ENCODE results near the gene TRIM7.

TRIM7 gene

DNA sequence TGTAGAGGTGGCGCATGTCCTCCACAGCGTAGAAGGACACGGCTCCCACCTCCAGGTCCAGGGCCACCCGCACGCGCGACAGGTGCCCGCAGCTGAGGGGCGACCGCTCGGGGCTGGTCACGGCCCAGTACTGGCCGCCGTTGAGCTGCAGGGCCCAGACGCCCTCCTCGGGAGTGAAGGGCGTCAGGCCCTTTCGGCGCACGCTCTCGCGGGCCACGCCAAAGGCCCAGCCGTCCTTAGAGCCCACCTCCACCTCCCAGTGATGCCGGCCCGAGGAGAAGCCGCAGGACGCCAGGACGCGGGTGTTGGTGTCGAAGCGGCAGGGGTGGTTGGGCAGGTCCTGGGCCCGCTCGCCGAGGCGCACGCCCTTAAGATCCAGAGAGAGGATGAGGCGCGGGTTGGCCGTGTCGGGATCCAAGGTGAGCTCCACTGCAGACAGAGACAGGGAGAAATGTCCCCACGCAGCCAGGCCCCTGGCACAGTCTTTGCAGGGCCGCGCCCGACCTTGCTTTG, 9.7 kb downstream of the TRIM7 start:
- no peaks in the 10 kb centered on the region for H3K9me3 ChIP-seq (replicated peaks; ENCODE audit: low read length)
- no peaks in the 10 kb centered on the region for H3K36me3 ChIP-seq (ENCODE audit: insufficient read depth, low read length)
- no peak overlapping the region for H3K4me3 ChIP-seq (ENCODE audit: low read length)
- H3K27me3 ChIP-seq (ENCODE audit: control insufficient read depth, insufficient read depth, low read length), result no peaks in the 10 kb centered on the region
- H3K4me2 ChIP-seq (ENCODE audit: low read length), result no peak overlapping the region
- no peak overlapping the region for H3K9ac ChIP-seq (ENCODE audit: low read depth, low read length)
- H3K4me1 ChIP-seq (ENCODE audit: control insufficient read depth, insufficient read depth, low read length), result peaks cover 12% of the 10 kb centered on the region

DNA sequence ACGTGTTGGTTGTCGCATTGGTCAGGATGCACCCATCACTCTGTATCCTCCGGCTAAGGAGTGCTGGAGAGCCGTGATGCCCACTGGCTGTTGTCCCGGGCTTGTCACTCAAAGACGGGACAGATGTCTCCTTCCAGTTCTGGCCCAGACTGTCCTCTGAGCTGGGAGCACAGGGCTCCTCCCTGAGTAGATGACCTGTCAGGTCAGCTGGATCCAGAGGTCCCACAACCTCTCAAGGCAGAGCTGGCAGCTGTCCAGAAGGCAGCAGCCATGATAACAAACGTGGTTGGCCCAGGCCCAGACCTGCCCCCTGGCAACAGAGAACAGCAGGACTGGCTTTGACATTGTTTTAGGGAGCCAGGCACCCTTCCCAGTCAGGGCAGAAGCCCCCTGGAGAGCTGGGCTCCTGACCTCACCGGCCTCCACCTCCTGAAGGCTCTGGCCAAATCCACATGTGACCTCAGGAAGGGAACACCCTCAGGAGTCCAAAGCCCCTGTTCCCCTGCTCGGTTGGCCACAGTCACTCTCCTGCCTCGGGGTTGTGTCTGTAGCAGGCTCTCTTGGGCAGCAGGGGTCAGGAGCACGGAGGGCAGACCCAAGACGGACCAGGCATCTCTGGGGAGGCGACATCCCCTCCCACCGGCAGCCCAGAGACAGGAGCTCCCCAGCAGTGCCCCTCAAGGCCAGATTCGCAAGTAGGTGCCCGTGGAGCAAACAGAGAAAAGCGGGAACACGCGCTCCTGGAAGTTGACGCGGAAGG, 10.3 kb downstream of the TRIM7 start:
- Histone ChIP-seq H3K4me2 (ENCODE audit: low read length) (no peak overlapping the region), H3K27me3 (ENCODE audit: control insufficient read depth, insufficient read depth, low read length) (no peaks in the 10 kb centered on the region), H3K4me1 (ENCODE audit: control insufficient read depth, insufficient read depth, low read length) (peaks cover 16% of the 10 kb centered on the region), H3K9ac (ENCODE audit: low read depth, low read length) (no peak overlapping the region), H3K9me3 (replicated peaks; ENCODE audit: low read length) (no peaks in the 10 kb centered on the region), H3K36me3 (ENCODE audit: insufficient read depth, low read length) (no peaks in the 10 kb centered on the region), H3K4me3 (ENCODE audit: low read length) (no peak overlapping the region)

DNA sequence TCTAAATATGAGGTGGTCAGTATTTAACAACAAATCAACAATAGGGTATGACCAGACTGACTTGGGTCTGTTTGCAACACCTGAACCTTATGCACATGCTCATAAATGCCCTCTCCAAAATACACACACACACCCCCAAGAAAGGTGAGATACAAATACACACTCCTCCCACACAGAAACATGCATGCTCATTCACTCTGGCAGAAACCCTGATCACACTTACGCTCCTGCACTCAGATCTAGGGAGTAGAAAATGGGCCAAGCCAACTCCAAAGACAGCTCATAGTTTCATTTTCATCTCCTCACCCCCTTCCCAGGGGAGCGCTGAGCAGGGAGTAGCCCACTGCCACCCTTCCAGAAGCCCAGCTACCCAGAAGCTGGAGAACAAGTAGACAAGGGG, 11.3 kb downstream of the TRIM7 start:
- H3K4me1 ChIP-seq (ENCODE audit: control insufficient read depth, insufficient read depth, low read length), result peaks cover 16% of the 10 kb centered on the region
- no peak overlapping the region for H3K4me2 ChIP-seq (ENCODE audit: low read length)
- H3K4me3 ChIP-seq (ENCODE audit: low read length), result no peak overlapping the region
- H3K27me3 ChIP-seq (ENCODE audit: control insufficient read depth, insufficient read depth, low read length), result no peaks in the 10 kb centered on the region
- H3K36me3 ChIP-seq (ENCODE audit: insufficient read depth, low read length), result no peaks in the 10 kb centered on the region
- no peaks in the 10 kb centered on the region for H3K9me3 ChIP-seq (replicated peaks; ENCODE audit: low read length)
- no peak overlapping the region for H3K9ac ChIP-seq (ENCODE audit: low read depth, low read length)

DNA sequence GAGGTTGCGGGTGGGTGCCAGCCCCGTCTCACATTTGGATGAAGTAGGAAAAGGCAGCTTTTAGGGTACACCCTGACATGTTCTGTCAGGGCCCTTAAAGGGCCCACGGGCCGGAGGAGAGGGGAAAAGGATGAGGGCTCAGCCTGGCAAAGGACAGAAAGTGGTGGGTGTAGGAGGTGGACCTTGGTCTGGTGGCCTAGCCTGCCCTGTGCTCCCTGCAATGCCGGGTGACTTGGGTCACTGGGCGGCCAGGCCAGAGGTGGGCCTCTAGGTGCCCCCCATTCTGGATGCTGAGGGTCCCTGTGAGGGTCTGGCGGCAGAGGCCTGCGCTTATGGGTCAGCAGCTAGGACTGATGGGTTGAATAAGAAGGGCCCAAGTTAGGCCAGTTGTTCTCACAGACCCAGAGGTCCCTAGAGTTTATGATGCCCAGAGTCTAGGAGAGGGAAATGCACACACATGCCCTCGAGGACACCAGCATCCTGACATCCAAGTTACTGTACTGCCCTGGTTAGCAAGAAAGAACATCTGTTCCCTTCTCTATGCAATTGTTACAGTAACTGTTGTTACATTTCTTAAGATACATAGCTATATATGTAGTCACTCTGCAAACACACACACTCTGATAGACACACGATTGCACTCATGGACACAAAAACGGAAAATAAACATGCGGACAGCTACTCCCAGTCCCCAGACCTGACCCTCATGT, 12.5 kb downstream of the TRIM7 start:
- no peaks in the 10 kb centered on the region for H3K9me3 ChIP-seq (replicated peaks; ENCODE audit: low read length)
- peak overlapping the region; percentile 80 for H3K4me2 ChIP-seq (ENCODE audit: low read length)
- H3K36me3 ChIP-seq (ENCODE audit: insufficient read depth, low read length), result no peaks in the 10 kb centered on the region
- H3K4me1 ChIP-seq (ENCODE audit: control insufficient read depth, insufficient read depth, low read length), result peaks cover 19% of the 10 kb centered on the region
- H3K4me3 ChIP-seq (ENCODE audit: low read length), result peak overlapping the region; percentile 87
- peak overlapping the region; percentile 84 for H3K9ac ChIP-seq (ENCODE audit: low read depth, low read length)
- H3K27me3 ChIP-seq (ENCODE audit: control insufficient read depth, insufficient read depth, low read length), result no peaks in the 10 kb centered on the region

DNA sequence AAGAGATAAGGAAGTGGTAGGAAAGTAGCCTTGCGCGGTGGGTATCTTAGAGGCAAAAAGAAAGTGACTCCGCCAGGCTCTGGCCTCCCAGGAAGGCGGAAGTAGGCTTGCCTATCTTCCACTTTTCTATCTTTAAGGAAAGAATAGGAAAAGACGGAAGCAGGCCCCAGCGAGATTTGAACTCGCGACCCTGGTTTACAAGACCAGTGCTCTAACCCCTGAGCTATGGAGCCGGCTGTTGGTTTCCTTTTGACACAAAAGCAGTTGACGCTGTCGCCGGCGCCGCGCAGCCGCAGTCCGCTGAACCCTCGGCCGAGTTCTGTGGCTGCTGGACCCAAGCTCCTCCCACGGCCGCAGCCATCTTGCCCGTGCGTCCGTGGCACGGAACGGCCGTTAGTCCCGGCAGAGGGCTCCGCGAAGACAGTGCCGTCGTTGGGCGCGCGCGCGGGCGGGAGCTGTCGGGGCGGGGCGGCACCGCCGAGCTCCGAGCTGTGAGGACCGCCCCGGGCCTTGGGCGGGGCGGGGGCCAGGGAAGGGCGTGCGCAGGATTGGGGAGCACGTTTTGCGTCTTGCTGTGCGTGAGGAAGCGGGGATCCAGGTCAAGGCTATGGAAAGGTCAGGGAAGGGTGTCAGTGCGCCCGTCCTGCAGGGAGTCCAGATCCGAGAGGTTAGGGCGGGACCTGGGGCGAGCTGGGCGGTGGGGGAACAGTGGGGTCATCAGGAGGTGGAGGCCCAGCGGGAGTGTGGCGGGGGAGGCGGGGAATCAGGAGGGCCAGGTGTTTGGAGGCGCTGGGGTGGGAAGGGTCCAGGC, 13.3 kb downstream of the TRIM7 start:
- Histone ChIP-seq H3K4me1 (ENCODE audit: control insufficient read depth, insufficient read depth, low read length) (peaks cover 25% of the 10 kb centered on the region), H3K36me3 (ENCODE audit: insufficient read depth, low read length) (no peaks in the 10 kb centered on the region), H3K4me3 (ENCODE audit: low read length) (peak overlapping the region; percentile 87), H3K4me2 (ENCODE audit: low read length) (peak overlapping the region; percentile 98), H3K27me3 (ENCODE audit: control insufficient read depth, insufficient read depth, low read length) (no peaks in the 10 kb centered on the region), H3K9me3 (replicated peaks; ENCODE audit: low read length) (no peaks in the 10 kb centered on the region), H3K9ac (ENCODE audit: low read depth, low read length) (peak overlapping the region; percentile 84)

DNA sequence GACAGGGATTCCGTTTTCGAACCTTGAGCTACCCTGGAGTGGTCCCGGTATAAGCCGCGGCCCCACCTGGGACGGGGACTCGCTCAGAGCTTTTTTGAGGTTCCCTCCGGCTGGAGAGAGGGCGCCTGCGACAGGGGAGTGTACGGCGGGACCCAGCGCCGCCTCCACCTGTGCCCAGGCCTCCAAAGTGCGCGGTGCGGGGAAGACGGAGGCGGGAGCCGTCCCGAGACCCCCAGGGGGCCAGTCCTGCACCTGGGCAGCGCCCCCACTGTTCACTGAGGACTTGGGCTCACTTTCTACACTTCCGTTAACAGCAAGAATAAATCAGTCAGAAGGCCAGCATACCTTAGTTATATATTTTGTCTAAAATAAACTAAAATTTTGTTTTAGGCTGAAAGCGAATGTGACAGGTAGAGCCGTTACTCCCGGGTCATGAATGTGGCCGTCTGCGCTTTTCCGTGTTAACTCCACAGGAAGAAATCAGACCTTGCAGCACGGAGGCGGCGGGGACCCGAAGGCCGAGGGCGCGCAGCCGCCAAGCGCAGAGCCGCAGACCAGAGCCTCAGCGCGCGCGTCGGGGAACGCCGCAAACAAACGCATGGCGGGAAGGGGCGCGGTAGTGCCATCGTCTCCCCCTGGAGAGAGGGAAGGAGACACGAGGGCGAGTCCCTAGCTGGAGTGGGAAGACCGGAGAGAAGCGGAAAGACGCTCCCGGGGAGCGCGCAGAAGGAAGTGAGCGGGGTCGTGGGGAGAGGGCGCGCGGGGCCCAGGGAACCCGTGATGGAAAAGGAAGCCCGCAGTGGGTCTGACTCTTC, 14.1 kb downstream of the TRIM7 start:
- Histone ChIP-seq H3K9ac (ENCODE audit: low read depth, low read length) (peak overlapping the region; percentile 84), H3K27me3 (ENCODE audit: control insufficient read depth, insufficient read depth, low read length) (no peaks in the 10 kb centered on the region), H3K9me3 (replicated peaks; ENCODE audit: low read length) (no peaks in the 10 kb centered on the region), H3K36me3 (ENCODE audit: insufficient read depth, low read length) (no peaks in the 10 kb centered on the region), H3K4me3 (ENCODE audit: low read length) (peak overlapping the region; percentile 81), H3K4me1 (ENCODE audit: control insufficient read depth, insufficient read depth, low read length) (peaks cover 25% of the 10 kb centered on the region), H3K4me2 (ENCODE audit: low read length) (peak overlapping the region; percentile 98)

DNA sequence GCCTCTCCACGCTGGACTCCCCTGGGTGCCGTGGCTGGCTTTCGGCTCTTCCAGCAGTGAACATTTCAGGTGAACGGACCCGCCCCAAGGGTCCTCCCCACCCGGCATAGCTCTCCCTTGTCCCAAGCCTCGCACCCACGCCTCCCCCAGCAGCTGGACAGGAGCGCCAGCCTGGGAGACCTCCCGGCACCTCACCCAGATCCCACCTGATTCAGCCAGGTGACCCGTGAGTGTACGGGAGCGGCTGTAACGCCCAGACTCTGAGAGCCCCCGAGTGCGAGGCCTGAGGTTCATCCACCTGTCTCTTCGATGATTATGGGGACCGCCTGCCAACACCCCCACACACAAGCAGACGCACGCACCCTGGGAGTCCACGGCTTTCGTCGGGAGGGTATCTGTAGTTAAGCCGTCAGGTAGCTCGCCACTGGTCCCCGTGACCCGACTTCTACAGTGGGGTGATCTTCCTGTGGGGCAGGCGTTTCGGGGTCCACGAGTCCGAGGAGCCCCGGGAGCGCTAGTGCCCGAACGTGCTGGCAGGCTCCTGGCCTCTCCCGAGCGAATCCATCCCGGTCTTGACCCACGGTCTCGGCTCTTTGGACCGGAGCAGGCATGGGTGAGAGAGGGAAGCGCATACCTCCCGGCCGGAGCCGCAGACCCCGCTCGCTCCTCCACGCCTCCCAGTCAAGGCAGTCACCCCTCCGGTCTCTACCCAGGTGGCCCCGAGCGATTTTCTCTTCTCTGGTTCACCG, 14.9 kb downstream of the TRIM7 start:
- H3K4me3 ChIP-seq (ENCODE audit: low read length), result peak overlapping the region; percentile 81
- H3K9ac ChIP-seq (ENCODE audit: low read depth, low read length), result peak overlapping the region; percentile 84

DNA sequence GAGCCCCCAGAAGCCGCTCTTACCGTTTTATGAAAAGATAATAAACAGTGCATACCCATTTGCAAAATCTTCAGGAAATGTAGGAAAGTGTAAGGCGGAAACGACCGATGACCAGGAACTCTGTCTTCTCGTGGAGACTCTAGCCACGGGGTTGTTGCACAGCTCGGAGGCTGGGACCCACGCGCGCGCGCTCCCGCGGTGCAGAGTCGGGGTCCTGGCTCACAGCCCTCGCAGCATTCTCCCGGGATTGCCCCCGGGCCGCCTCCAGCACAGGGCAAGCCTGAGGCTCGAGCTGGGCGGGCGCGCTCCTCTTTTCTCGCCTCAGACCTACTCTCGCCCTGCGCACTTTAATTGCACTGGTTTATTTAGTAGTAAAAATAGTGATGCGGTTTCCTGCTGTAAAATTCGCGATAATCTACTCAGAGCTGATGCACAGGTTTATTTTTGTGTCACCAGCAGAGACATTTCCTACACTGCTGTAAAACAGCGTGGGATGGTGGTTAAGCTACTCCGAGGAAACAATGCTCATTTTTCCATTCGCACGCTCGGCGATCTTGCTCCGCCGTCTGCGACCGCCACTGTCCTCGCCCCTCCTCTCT, 15.5 kb downstream of the TRIM7 start:
- Histone ChIP-seq H3K4me3 (ENCODE audit: low read length) (peak overlapping the region; percentile 81), H3K4me2 (ENCODE audit: low read length) (peak overlapping the region; percentile 98), H3K9me3 (replicated peaks; ENCODE audit: low read length) (no peaks in the 10 kb centered on the region), H3K36me3 (ENCODE audit: insufficient read depth, low read length) (no peaks in the 10 kb centered on the region), H3K9ac (ENCODE audit: low read depth, low read length) (peak overlapping the region; percentile 84), H3K4me1 (ENCODE audit: control insufficient read depth, insufficient read depth, low read length) (peaks cover 25% of the 10 kb centered on the region), H3K27me3 (ENCODE audit: control insufficient read depth, insufficient read depth, low read length) (no peaks in the 10 kb centered on the region)

More for the DNA sequence above, 14.9 kb downstream of the TRIM7 start:
- Histone ChIP-seq H3K27me3 (ENCODE audit: control insufficient read depth, insufficient read depth, low read length) (no peaks in the 10 kb centered on the region), H3K4me2 (ENCODE audit: low read length) (peak overlapping the region; percentile 98), H3K4me1 (ENCODE audit: control insufficient read depth, insufficient read depth, low read length) (peaks cover 25% of the 10 kb centered on the region), H3K9me3 (replicated peaks; ENCODE audit: low read length) (no peaks in the 10 kb centered on the region), H3K36me3 (ENCODE audit: insufficient read depth, low read length) (no peaks in the 10 kb centered on the region)

DNA sequence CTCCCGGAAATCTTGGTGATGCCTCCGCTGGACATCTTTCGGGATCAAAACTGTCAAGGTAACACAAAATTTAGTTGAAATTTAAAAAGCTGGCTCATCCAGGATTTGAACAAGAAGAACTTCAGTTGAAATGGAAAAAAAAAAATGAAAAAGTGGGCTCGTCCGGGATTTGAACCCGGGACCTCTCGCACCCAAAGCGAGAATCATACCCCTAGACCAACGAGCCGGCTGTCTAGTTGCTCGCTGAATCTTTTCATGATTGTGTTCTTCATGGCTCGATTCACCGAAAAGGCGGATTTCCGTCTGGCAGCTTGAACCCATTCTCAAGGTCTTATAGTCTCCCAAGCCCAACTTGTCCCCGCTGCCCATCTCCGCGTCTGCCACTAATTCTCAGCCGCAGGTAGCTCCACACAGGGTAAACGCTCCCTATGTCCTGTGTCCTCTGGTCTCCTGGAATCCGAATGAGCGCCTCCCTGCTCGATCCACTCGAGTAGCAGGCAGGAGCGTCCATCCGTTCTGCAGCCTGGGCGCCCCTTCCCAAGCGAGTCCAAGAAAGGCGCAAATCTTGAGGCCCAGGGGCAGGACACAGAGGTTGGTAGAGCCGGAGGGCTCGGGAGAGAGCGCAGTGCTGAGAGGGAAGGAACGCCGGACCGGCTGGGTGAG, 16.2 kb downstream of the TRIM7 start:
- H3K4me3 ChIP-seq (ENCODE audit: low read length), result peak overlapping the region; percentile 81
- no peaks in the 10 kb centered on the region for H3K27me3 ChIP-seq (ENCODE audit: control insufficient read depth, insufficient read depth, low read length)
- peak overlapping the region; percentile 98 for H3K4me2 ChIP-seq (ENCODE audit: low read length)
- peaks cover 25% of the 10 kb centered on the region for H3K4me1 ChIP-seq (ENCODE audit: control insufficient read depth, insufficient read depth, low read length)
- no peaks in the 10 kb centered on the region for H3K36me3 ChIP-seq (ENCODE audit: insufficient read depth, low read length)
- H3K9ac ChIP-seq (ENCODE audit: low read depth, low read length), result peak overlapping the region; percentile 84
- no peaks in the 10 kb centered on the region for H3K9me3 ChIP-seq (replicated peaks; ENCODE audit: low read length)
